ENCODE results near the gene UNC5A.

UNC5A gene

DNA sequence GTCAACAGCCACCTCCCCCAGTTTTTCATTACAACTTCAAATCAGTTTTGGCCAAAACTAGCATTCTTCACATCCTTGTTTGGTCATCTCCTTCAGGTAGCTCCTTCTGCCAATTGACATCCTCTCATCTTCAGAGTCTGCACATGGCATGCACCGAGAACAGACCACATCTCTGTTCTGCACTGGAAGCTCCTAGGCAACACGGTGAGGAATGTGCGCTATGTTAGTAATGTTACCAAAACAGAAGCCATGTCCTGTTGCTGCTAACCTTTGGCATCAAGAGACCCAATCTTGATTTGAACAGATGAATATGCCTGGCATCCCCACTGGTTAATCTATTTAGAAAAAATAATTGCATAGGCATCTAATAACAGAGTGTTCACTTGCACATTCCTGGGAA, 93.9 kb downstream of the UNC5A start:
- H3K9ac ChIP-seq (ENCODE audit: low read length) = no peak overlapping the region
- H3K4me1 ChIP-seq (ENCODE audit: control insufficient read depth, insufficient read depth, low read length) = no peaks in the 10 kb centered on the region; the same call in 1 of the 2 replicates
- H3K27me3 ChIP-seq (ENCODE audit: control insufficient read depth, insufficient read depth, low read length) = no peaks in the 10 kb centered on the region
- no peak overlapping the region for H3K27ac ChIP-seq (ENCODE audit: low read depth, low read length)
- no peak overlapping the region for H3K4me3 ChIP-seq (ENCODE audit: low read depth, low read length)
- peaks cover 81% of the 10 kb centered on the region for H3K36me3 ChIP-seq (ENCODE audit: control insufficient read depth, insufficient read depth, low read length)
- H3K9me3 ChIP-seq (ENCODE audit: control insufficient read depth, insufficient read depth, low read depth, low read length) = no peaks in the 10 kb centered on the region

DNA sequence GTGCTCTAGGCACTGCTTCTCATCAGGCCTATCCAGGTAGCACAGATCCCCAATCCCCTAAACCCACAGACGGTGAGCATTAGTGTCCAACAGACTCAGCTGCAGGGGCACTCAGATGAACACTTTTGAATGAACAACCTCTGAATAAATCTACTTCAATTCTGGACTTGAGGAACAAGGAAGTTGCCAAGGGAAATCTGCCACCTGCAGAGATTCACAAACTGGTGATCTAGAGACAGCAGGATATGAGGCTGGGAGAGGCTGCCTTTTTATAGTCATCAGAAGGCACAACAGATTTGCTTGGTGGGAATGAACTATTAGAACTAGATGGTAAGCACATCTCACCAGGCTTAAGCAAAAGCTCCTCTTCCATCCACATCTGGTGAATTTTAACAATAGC, 95.8 kb downstream of the UNC5A start:
- no peaks in the 10 kb centered on the region for H3K9me3 ChIP-seq (ENCODE audit: control insufficient read depth, insufficient read depth, low read depth, low read length)
- H3K4me3 ChIP-seq (ENCODE audit: low read depth, low read length) = no peak overlapping the region
- no peak overlapping the region for H3K27ac ChIP-seq (ENCODE audit: low read depth, low read length)
- H3K27me3 ChIP-seq (ENCODE audit: control insufficient read depth, insufficient read depth, low read length) = no peaks in the 10 kb centered on the region
- no peaks in the 10 kb centered on the region for H3K4me1 ChIP-seq (ENCODE audit: control insufficient read depth, insufficient read depth, low read length)
- H3K9ac ChIP-seq (ENCODE audit: low read length) = no peak overlapping the region
- H3K36me3 ChIP-seq (ENCODE audit: control insufficient read depth, insufficient read depth, low read length) = peaks cover 84% of the 10 kb centered on the region

DNA sequence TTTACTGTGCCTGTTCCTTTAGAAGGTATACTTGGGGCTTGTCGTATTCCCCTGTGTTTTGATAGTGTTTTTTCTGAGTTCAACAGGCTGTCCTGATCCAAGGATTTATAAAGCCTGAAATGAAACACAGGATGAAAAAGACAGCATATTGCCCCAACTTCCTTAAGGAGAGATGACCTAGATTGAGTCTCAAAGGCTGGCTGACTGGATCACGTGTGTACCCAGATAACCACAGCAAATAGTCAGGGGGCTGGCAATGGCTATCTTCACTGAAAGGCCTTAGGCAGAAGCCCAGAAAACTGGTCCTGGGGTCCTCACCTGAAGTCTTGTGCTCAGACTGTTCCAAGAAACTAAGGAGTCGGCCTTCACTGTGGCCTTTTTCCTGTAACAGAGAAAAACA, 96.4 kb downstream of the UNC5A start:
- no peak overlapping the region for H3K27ac ChIP-seq (ENCODE audit: low read depth, low read length)
- H3K27me3 ChIP-seq (ENCODE audit: control insufficient read depth, insufficient read depth, low read length) = no peaks in the 10 kb centered on the region
- no peaks in the 10 kb centered on the region for H3K4me1 ChIP-seq (ENCODE audit: control insufficient read depth, insufficient read depth, low read length)
- H3K9ac ChIP-seq (ENCODE audit: low read length) = no peak overlapping the region
- no peaks in the 10 kb centered on the region for H3K9me3 ChIP-seq (ENCODE audit: control insufficient read depth, insufficient read depth, low read depth, low read length)
- H3K36me3 ChIP-seq (ENCODE audit: control insufficient read depth, insufficient read depth, low read length) = peaks cover 82% of the 10 kb centered on the region
- H3K4me3 ChIP-seq (ENCODE audit: low read depth, low read length) = no peak overlapping the region

DNA sequence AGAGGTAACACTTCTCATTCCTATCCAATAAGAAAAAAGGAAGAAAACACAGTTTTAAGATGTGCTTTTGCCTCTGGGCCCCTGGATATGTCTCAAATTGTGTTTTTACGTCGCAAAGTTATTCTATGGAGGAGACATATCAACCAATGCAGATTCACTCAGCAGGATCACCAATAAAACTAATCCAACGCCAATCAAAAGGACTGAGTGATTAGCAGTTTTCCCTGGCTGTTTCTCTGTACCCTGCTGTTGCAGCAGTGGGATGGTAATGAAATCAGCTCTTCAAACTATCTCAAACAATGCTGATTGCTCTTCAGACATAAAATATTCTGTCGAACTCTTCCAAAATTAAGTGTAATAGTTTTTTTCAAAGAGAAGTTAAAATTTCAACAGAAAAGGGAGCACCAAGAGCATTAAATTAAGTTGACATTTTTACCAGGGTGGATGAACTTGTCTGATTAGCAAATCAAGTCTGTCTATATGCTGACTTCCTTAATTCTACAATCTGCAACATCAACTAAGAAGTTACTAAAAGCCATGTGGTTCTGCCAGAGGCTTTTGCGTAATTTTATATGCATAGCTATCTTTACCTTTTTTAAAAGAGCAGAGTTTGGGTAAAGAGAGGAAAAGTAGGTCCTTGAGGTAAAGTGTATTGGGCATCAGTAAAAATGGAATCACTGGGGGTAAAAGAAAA, 98.5 kb downstream of the UNC5A start:
- Histone ChIP-seq H3K9ac (ENCODE audit: low read length) (no peak overlapping the region), H3K9me3 (ENCODE audit: control insufficient read depth, insufficient read depth, low read depth, low read length) (no peaks in the 10 kb centered on the region), H3K4me1 (ENCODE audit: control insufficient read depth, insufficient read depth, low read length) (no peaks in the 10 kb centered on the region), H3K27me3 (ENCODE audit: control insufficient read depth, insufficient read depth, low read length) (no peaks in the 10 kb centered on the region), H3K27ac (ENCODE audit: low read depth, low read length) (no peak overlapping the region), H3K36me3 (ENCODE audit: control insufficient read depth, insufficient read depth, low read length) (peaks cover 63% of the 10 kb centered on the region), H3K4me3 (ENCODE audit: low read depth, low read length) (no peak overlapping the region)

DNA sequence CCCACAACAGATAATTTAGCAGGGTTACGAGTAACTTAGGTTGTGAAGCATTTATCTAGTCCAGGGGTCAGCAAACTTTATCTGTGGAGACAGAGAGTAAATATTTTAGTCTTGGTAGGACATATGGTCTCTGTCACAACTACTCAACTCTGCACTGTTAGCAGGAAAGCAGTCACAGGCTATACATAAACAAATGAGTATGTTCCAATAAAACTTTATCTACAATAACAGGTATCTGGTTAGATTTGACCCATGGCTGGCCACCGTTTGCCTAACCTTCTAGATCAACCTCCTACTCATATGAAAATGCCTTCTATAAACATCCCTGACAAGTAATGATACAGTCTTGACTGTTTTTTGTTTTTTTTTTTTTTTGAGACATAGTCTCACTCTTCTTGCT, 101.8 kb downstream of the UNC5A start:
- Histone ChIP-seq H3K27ac (ENCODE audit: low read depth, low read length) (no peak overlapping the region), H3K4me3 (ENCODE audit: low read depth, low read length) (no peak overlapping the region), H3K9ac (ENCODE audit: low read length) (no peak overlapping the region), H3K36me3 (ENCODE audit: control insufficient read depth, insufficient read depth, low read length) (peaks cover 35% of the 10 kb centered on the region), H3K9me3 (ENCODE audit: control insufficient read depth, insufficient read depth, low read depth, low read length) (no peaks in the 10 kb centered on the region), H3K4me1 (ENCODE audit: control insufficient read depth, insufficient read depth, low read length) (no peaks in the 10 kb centered on the region; the same call in 1 of the 2 replicates), H3K27me3 (ENCODE audit: control insufficient read depth, insufficient read depth, low read length) (no peaks in the 10 kb centered on the region)

DNA sequence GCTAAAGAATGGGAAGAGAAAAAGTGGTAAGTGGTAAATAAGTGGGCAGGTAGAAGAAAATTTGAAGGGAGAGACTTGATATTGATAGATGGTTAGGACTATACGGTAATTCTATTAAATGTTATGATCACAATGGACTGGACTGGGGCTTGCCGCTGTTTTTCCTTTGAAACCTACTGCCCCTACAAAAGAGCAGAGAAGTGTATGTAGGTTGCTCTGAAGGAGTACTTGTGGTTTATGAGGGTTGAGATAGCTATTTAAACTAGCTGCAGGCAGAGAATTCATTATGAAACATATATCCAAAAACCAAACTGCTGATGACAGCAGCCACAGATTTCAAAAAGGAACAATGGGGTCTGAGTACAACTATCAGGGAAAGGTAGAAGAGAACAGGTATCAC, 105.5 kb downstream of the UNC5A start:
- Histone ChIP-seq H3K4me3 (ENCODE audit: low read depth, low read length) (no peak overlapping the region), H3K9me3 (ENCODE audit: control insufficient read depth, insufficient read depth, low read depth, low read length) (no peaks in the 10 kb centered on the region), H3K27me3 (ENCODE audit: control insufficient read depth, insufficient read depth, low read length) (no peaks in the 10 kb centered on the region), H3K9ac (ENCODE audit: low read length) (no peak overlapping the region), H3K36me3 (ENCODE audit: control insufficient read depth, insufficient read depth, low read length) (peaks cover 18% of the 10 kb centered on the region), H3K4me1 (ENCODE audit: control insufficient read depth, insufficient read depth, low read length) (no peaks in the 10 kb centered on the region; the same call in 1 of the 2 replicates), H3K27ac (ENCODE audit: low read depth, low read length) (no peak overlapping the region)

DNA sequence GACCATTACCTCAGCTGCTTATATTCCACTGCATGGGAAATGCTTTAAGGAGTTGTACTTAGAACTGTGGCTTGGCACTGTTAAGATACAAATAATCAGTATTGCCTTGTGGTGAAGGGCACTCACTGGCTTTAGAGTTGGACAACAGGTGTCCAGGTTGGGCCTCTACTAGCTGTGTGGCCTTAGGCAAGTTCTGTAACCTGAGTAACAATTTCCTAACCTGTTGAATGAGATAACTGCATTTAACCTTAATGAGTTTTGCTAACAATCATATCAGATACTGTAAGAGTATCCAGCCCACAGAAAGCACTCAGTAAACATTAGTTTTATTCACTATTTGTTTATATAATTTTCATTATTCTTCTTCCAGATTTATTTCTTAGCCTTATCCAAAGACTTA, 106.0 kb downstream of the UNC5A start:
- Histone ChIP-seq H3K27ac (ENCODE audit: low read depth, low read length) (no peak overlapping the region), H3K4me1 (ENCODE audit: control insufficient read depth, insufficient read depth, low read length) (no peaks in the 10 kb centered on the region; the same call in 1 of the 2 replicates), H3K36me3 (ENCODE audit: control insufficient read depth, insufficient read depth, low read length) (peaks cover 18% of the 10 kb centered on the region), H3K27me3 (ENCODE audit: control insufficient read depth, insufficient read depth, low read length) (no peaks in the 10 kb centered on the region), H3K4me3 (ENCODE audit: low read depth, low read length) (no peak overlapping the region), H3K9me3 (ENCODE audit: control insufficient read depth, insufficient read depth, low read depth, low read length) (no peaks in the 10 kb centered on the region), H3K9ac (ENCODE audit: low read length) (no peak overlapping the region)

DNA sequence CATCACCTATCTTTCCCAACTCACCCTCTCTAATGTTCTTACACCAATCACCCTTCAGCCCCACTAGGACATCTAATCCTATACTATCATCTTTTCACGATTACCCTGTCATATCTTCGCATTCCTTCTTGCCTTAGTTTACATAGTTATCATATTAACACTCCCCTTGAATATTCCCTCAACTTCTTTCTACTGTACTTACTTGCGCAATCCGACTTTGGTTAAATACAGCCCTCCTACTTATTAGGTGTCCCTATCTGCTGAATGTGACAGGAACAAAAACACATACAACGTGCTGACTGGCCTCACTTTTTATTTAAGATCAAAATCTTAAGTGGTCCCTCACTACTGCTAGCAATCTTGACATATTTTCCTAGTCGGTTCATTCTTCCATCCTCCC, 108.3 kb downstream of the UNC5A start:
- H3K4me1 ChIP-seq (ENCODE audit: control insufficient read depth, insufficient read depth, low read length) = no peaks in the 10 kb centered on the region; the same call in 1 of the 2 replicates

DNA sequence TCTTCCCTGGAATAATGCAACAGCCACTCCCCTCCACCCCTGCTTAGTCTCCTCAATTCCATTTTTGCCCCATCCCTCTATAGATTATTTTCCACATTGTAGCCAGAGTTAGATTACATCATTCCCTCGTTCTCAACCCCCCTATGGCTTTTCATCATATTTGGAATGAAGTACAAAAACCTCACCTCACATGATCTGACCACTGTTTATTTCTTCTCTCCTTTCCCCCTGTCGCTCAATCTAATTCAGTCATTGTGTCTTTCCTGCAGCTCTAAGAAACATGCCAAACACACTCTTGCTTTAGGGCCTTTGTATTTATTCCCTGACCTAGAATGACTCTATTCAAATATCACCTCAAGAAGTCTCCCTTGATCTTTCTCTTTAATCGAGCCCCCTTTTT, 111.4 kb downstream of the UNC5A start:
- Histone ChIP-seq H3K4me1 (ENCODE audit: control insufficient read depth, insufficient read depth, low read length) (no peaks in the 10 kb centered on the region), H3K27ac (ENCODE audit: low read depth, low read length) (no peak overlapping the region), H3K36me3 (ENCODE audit: control insufficient read depth, insufficient read depth, low read length) (peaks cover 18% of the 10 kb centered on the region), H3K4me3 (ENCODE audit: low read depth, low read length) (no peak overlapping the region), H3K27me3 (ENCODE audit: control insufficient read depth, insufficient read depth, low read length) (no peaks in the 10 kb centered on the region), H3K9me3 (ENCODE audit: control insufficient read depth, insufficient read depth, low read depth, low read length) (no peaks in the 10 kb centered on the region), H3K9ac (ENCODE audit: low read length) (no peak overlapping the region)

More for the DNA sequence above, 108.3 kb downstream of the UNC5A start:
- no peak overlapping the region for H3K4me3 ChIP-seq (ENCODE audit: low read depth, low read length)
- no peaks in the 10 kb centered on the region for H3K27me3 ChIP-seq (ENCODE audit: control insufficient read depth, insufficient read depth, low read length)
- H3K9me3 ChIP-seq (ENCODE audit: control insufficient read depth, insufficient read depth, low read depth, low read length) = no peaks in the 10 kb centered on the region
- no peak overlapping the region for H3K27ac ChIP-seq (ENCODE audit: low read depth, low read length)
- H3K9ac ChIP-seq (ENCODE audit: low read length) = no peak overlapping the region
- H3K36me3 ChIP-seq (ENCODE audit: control insufficient read depth, insufficient read depth, low read length) = peaks cover 18% of the 10 kb centered on the region

DNA sequence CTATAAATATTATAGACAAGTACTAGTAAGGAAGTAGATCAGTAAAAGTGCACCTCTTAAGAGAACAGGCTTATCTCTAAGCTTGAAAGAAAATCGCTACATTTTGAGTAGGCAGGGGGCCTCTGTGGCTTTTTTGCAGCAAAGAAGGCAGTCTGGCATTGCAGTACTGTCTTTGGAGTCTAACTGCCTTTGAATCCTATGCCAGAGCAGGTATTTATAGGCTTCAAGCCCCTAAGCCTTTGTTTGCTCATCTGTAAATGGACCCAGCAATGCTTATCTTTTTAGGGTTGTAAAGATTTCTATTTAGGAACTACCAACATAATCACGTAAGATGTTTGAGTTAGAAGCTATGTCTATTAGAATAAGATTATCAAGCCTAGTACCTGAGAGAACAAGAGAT, 112.5 kb downstream of the UNC5A start:
- Histone ChIP-seq H3K9ac (ENCODE audit: low read length) (no peak overlapping the region), H3K27me3 (ENCODE audit: control insufficient read depth, insufficient read depth, low read length) (no peaks in the 10 kb centered on the region), H3K9me3 (ENCODE audit: control insufficient read depth, insufficient read depth, low read depth, low read length) (no peaks in the 10 kb centered on the region), H3K4me3 (ENCODE audit: low read depth, low read length) (no peak overlapping the region), H3K27ac (ENCODE audit: low read depth, low read length) (no peak overlapping the region), H3K4me1 (ENCODE audit: control insufficient read depth, insufficient read depth, low read length) (no peaks in the 10 kb centered on the region), H3K36me3 (ENCODE audit: control insufficient read depth, insufficient read depth, low read length) (peaks cover 18% of the 10 kb centered on the region)

DNA sequence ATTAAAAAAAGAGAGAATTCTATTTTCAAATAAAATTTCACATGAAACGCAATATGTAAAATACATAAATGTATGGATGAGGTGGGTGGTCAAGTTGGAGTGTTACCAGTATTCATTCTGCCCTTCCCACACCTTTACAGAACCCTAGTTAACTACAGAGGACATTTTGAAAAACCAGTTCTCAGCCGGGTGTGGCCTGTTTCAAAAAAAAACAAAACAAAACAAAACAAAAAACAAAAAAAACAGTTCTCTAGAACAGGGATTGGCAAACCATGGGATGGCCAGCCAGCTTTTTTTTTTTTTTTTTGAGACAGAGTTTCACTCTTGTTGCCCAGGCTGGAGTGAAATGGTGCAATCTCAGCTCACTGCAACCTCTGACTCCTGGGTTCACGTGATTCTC, 117.2 kb downstream of the UNC5A start:
- Histone ChIP-seq H3K4me3 (ENCODE audit: low read depth, low read length) (no peak overlapping the region), H3K27ac (ENCODE audit: low read depth, low read length) (no peak overlapping the region), H3K4me1 (ENCODE audit: control insufficient read depth, insufficient read depth, low read length) (no peaks in the 10 kb centered on the region), H3K9me3 (ENCODE audit: control insufficient read depth, insufficient read depth, low read depth, low read length) (no peaks in the 10 kb centered on the region), H3K9ac (ENCODE audit: low read length) (no peak overlapping the region), H3K36me3 (ENCODE audit: control insufficient read depth, insufficient read depth, low read length) (peaks cover 35% of the 10 kb centered on the region), H3K27me3 (ENCODE audit: control insufficient read depth, insufficient read depth, low read length) (no peaks in the 10 kb centered on the region)
